ENCODE measurements around the gene FAT3.

- TF ChIP-seq EZH2 (IDR thresholded peaks at IDR 0.05; ENCODE audit: low read length) (no peak), CTCF (optimal IDR thresholded peaks at IDR 0.05 in 1 of 3, IDR thresholded peaks at IDR 0.05 in 1 of 3, conservative IDR thresholded peaks at IDR 0.05 in 1 of 3; ENCODE audit: extremely low read depth in 1 of 3, insufficient read depth in 2 of 3, low read length in 3 of 3) (no peak)
These were observed 48.0 kb downstream of the FAT3 start for GRCh38 chr11:92272651-92273050.
